ENCODE data around the gene MTURN. TPM values are rescaled to one million over a fixed set of nuclear protein-coding genes. Genes with fewer than 3 reads are reported as not detected.
A peak's percentile ranks its signal among the peaks of the same experiment; 100 is the strongest.

MTURN gene
- total and polyA plus RNA-seq, 10 of the 15 experiments (the other 5 are each of a cell fraction or from before 2014, with no cell fraction given): 0.52 to 5.0 (median 3.3) TPM

- TF ChIP-seq NKRF (conservative IDR thresholded peaks at IDR 0.05) (no peak), MTA3 (IDR thresholded peaks at IDR 0.05; ENCODE audit: borderline replicate concordance, low read length) (no peak), BACH1 (IDR thresholded peaks at IDR 0.05; ENCODE audit: borderline replicate concordance) (no peak), SMARCA5 (IDR thresholded peaks at IDR 0.05) (no peak), PBX3 (IDR thresholded peaks at IDR 0.05; ENCODE audit: insufficient replicate concordance, low read depth, low read length) (no peak), KDM1A (IDR thresholded peaks at IDR 0.05; ENCODE audit: borderline replicate concordance) (no peak), ZNF274 (IDR thresholded peaks at IDR 0.05; ENCODE audit: insufficient read depth, insufficient read length) (no peak), JUNB (IDR thresholded peaks at IDR 0.05) (no peak)
These were observed 27.3 kb downstream of the MTURN start (continued) for GRCh38 chr7:30162133-30162532.

- peak overlapping the region; percentile 28; the same call in 1 of the 2 replicates for H3K27ac ChIP-seq (ENCODE audit: control insufficient read depth, insufficient read depth)
- POLR2A ChIA-PET: interaction anchor here (0.8 to 1.1 kb wide), 3 partner anchors 16 to 275 kb away, joined by 3 to 4 read pairs (median 3); no protein-coding TSS in a partner anchor
- peak; percentile 63 for ATAC-seq
- H3K79me2 ChIP-seq (ENCODE audit: control insufficient read depth, insufficient read depth, low read length): no peaks in the 10 kb centered on the region
- H4K20me1 ChIP-seq (ENCODE audit: control insufficient read depth, insufficient read depth): no peaks in the 10 kb centered on the region
- in situ Hi-C loops (cut with MboI) (loop anchor here (5.0 kb wide), 3 partner anchors 120 to 400 kb away; partner anchors contain the start of gene ZNRF2), intact Hi-C loops (cut with micrococcal nuclease; ENCODE audit: unreplicated experiment) (loop anchor here (1.0 to 5.0 kb wide), 3 partner anchors 52 to 285 kb away; no protein-coding TSS in a partner anchor)
- RAD21 ChIA-PET (ENCODE audit: unreplicated experiment): interaction anchor here (0.9 to 6.5 kb wide), 24 partner anchors 14 to 637 kb away, joined by 3 to 75 read pairs (median 4); partner anchors contain the start of gene ZNRF2
- H3K27me3 ChIP-seq (replicated peaks in 1 of 2; ENCODE audit: control insufficient read depth in 2 of 2, insufficient read depth in 2 of 2, low read length in 1 of 2): no peaks in the 10 kb centered on the region
- 29% methylated on average over 5 of the region's 5 CpGs for WGBS (ENCODE audit: insufficient coverage, insufficient replicate concordance, low lambda C conversion rate, missing lambda C conversion rate)
- H3K36me3 ChIP-seq (ENCODE audit: control insufficient read depth in 2 of 2, insufficient read depth in 2 of 2, low read length in 1 of 2): no peaks in the 10 kb centered on the region
- H3K9me3 ChIP-seq (replicated peaks; ENCODE audit: control insufficient read depth, insufficient read depth, low read length): no peaks in the 10 kb centered on the region
- H3K9ac ChIP-seq (ENCODE audit: control insufficient read depth, insufficient read depth, low read length): no peak overlapping the region
- H3K4me3 ChIP-seq: no peak overlapping the region
- SMC1A ChIA-PET (ENCODE audit: uncharacterized antibody, unreplicated experiment): interaction anchor here (0.5 to 9.4 kb wide), 23 partner anchors 12 to 408 kb away, joined by 3 to 148 read pairs (median 4); partner anchors contain the start of genes MTURN and PLEKHA8
- BruUV-seq (replicated peaks): no TSS peak
- CTCF ChIA-PET: interaction anchor here (1.0 to 6.6 kb wide), 13 partner anchors 9 to 402 kb away, joined by 3 to 182 read pairs (median 4); partner anchors contain the start of gene ZNRF2
- no peak for FAIRE-seq
- peak overlapping the region; percentile 80 for H3K4me2 ChIP-seq (ENCODE audit: control insufficient read depth, insufficient read depth)
- no peak for DNase-seq (ENCODE audit: low read depth, low spot score)
- H2AFZ ChIP-seq (ENCODE audit: control insufficient read depth, low read depth, low read length): peak overlapping the region; percentile 75
- peaks cover 35% of the 10 kb centered on the region for H3K4me1 ChIP-seq (ENCODE audit: control insufficient read depth, insufficient read depth, low read length)
- no peak for TF ChIP-seq USF1 (IDR thresholded peaks at IDR 0.05; ENCODE audit: borderline replicate concordance, extremely low read length, insufficient read depth, low read depth, low read length)
- TF ChIP-seq CEBPB (IDR thresholded peaks at IDR 0.05; ENCODE audit: borderline replicate concordance in 1 of 2, low read depth in 2 of 2, low read length in 2 of 2): no peak
- TF ChIP-seq HDAC2 (IDR thresholded peaks at IDR 0.05): no peak
- TF ChIP-seq PKNOX1 (IDR thresholded peaks at IDR 0.05): 0 out of 2 replicates have a peak, but pooled peaks have one; percentile 27
- no peak for TF ChIP-seq EZH2 (IDR thresholded peaks at IDR 0.05; ENCODE audit: borderline replicate concordance, control insufficient read depth, low read depth, low read length)
- TF ChIP-seq ZSCAN29 (IDR thresholded peaks at IDR 0.05): no peak
- no peak for TF ChIP-seq HDGF (IDR thresholded peaks at IDR 0.05)
- 0 out of 4 replicates have a peak, but pooled peaks of 1 of the 2 experiments have one; percentile 27 for TF ChIP-seq IKZF2 (IDR thresholded peaks at IDR 0.05)
- no peak for TF ChIP-seq RBBP5 (conservative IDR thresholded peaks at IDR 0.05)
- no peak for TF ChIP-seq MYC (IDR thresholded peaks at IDR 0.05; ENCODE audit: insufficient read depth, insufficient read length, insufficient replicate concordance, low read length, severe bottlenecking)
These were observed 27.9 kb downstream of the MTURN start for GRCh38 chr7:30162622-30163124.

Data from GM12878 (cell line).